Inferior parietal cortex (tissue), 1 donor: Measurements from ENCODE around the gene CTSA.
A peak's percentile ranks its signal among the peaks of the same experiment; 100 is the strongest.
"Not testable (repeated sequence)": the region's sequence is repeated elsewhere in the genome, so short reads cannot be mapped to it uniquely, and the experiment has no call there.

ENCODE experiments used
- DNase-seq: peaks from one replicate; pipeline ENCODE4 v3.0.0-alpha.2; 2016; ENCODE audit errors: extremely low spot score

Gene CTSA

DNA sequence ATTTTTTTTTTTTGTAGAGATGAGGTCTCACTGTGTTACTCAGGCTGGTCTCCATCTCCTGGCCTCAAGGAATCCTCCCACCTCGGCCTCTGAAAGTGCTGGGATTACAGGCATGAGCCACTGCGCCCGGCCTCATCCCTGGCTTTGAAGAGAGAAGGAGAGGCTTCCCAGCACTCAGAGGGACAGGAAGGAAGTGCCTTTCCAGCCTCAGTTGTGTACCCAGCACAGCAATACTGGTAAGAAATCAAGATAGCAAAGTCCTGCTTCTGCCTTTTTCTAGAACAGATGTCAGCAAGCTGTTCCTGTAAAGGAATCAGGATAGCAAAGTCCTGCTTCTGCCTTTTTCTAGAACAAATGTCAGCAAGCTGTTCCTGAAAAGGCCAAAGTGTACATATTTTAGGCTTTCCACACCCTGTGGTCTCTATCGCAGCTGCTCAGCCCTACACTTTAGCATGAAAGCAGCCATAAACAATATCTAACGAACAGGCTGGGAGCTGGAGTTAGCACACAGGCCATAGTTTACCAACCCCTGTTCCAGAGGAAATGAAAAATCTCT, 27.1 kb downstream of the CTSA start:
- no peak for DNase-seq

DNA sequence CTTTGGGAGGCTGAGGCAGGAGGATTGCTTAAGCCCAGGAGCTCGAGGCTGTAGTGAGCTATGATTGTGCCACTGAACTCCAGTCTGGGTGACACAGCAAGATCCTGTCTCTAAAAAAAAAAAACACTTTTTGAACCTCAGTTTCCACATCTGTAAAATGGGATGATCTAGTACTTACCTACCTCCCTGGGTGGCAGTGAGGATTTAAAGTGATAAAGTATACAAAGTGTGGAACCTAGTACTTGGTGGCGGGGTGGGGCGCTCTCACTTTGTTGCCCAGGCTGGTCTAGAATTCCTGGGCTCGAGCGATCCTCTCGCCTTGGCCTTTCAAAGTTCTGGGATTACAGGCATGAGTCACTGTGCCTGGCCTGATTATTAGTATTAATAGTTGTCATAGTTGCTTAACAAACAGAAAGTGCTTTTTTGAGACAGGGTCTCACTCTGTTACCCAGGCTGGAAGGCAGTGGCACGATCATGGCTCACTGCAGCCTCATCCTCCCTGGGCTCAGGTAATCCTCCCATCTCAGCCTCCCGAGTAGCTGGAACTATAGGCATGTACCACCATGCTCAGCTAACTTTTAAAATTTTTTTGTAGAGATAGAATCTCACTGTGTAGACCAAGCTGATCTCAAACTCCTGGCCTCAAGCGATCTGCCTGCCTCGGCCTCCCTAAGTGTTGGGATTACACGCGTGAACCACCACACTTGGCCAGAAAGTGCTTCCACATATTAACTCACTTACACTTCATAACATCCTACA, 27.8 kb downstream of the CTSA start:
- DNase-seq: no peak

DNA sequence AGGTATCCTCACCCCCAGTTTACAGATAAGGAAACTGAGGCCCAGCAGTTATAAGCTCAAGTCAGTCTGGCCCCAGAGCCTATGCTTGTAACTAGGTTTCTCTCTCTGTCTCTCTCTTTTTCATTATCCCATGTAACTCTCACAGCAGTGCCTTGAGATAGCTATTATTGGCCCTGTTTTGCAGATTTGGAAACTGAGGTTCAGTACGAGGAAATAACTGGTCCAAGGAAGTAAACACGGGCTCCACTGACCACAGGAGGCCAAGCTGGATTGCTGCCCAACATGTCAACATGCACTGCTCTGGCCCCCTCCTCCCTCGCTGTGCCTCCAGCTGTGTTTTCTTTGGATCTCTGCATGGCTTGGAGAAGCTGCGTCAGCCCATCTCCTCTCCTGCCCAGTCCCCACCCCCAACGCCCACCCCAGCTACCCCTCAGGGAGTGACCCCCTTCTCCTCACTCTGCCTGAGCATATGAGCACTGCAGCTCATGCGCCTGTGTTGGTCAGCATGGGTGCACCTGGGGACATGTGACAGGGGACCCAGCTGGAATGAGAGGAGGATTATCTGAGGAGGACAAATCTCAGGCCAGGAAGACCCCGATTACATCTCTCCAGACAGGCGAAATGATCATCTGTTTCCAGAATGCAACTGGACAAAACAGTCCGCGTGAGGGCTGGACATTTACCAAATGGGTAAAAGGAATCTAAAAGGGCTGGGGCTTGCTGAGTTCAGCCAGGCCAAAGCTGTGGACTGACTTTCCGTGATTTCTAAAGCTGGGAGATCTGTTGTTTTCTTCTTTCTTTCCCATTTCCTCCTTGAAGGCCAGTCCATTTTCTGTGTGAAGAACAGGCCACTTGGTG, 28.6 kb downstream of the CTSA start:
- DNase-seq: no peak

DNA sequence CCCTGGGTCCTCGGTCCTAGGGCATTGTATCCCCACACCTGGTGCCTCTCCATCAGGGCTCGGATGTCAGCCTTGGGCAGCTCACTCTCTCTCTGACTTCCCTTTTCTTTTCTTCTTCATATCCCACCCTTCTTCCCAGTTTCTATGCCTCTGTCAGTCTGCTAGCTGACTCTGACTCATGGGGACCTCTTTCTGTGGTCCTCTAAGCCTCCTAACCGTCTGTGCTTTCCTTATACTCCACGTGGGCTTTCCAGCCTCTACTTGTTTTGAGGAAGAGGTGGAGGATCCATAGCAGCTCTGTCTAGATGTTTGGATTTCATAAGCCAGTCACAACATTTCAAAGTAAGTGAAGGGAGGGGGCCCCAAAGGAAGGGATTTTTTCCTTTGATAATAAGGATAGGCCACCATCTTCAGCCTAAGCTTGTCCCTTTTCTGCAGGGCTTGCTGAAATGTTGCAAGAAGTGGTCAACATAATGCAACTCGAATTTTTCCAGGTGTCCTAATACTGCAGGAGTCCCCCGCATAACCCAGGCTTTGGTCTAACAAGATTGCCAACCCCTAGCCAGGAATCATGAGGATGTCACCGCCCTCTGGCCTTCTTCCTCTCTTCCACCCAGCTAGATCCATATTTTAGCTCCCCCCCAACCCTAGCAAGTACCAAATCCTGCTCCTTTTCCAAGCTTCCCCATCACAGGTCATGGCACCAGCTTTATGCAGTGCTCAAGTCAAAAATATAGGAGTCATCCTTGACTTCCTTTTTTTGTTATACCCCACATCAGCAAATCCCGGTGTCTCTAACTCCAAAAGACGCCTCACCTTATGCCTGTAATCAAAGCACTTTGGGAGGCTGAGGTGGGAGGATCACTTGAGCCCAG, 29.6 kb downstream of the CTSA start:
- DNase-seq: no peak

DNA sequence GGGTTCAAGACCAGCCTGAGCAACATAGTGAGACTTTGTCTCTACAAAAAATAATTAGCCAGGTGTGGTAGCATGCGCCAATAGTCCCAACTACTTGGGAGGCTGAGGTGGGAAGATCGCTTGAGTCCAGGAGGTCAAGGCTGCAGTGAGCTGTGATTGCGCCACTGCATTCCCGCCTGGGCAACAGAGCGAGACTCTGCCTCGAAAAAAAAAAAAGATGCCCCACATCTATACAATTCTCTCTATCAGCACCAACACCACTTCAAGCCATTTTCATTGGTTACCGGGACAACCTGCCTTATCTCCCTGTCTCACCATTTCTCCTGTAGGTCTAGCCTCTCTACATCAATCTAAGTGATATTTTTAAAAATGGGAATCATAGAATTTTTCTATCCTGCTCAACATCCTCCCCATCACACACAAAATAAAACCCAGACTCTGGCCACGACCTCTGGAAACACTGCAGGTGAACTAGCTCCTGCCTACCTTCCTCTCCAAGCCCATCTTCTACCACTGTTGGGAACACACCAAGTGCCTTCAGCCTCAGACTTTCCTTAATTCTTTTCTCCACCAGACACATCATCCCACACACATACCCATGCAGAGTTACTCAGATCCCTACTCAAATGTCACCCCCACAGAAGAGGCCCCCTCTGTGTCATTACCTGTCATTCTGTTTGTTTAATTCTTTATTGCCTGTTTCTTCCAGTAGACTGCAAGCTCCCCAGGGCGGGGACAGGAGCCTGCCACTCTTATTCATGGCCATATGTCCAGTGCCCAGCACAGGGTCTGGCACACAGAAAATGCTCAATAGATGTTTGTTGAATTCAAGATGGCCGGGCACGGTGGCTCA, 30.4 kb downstream of the CTSA start:
- DNase-seq: no peak

DNA sequence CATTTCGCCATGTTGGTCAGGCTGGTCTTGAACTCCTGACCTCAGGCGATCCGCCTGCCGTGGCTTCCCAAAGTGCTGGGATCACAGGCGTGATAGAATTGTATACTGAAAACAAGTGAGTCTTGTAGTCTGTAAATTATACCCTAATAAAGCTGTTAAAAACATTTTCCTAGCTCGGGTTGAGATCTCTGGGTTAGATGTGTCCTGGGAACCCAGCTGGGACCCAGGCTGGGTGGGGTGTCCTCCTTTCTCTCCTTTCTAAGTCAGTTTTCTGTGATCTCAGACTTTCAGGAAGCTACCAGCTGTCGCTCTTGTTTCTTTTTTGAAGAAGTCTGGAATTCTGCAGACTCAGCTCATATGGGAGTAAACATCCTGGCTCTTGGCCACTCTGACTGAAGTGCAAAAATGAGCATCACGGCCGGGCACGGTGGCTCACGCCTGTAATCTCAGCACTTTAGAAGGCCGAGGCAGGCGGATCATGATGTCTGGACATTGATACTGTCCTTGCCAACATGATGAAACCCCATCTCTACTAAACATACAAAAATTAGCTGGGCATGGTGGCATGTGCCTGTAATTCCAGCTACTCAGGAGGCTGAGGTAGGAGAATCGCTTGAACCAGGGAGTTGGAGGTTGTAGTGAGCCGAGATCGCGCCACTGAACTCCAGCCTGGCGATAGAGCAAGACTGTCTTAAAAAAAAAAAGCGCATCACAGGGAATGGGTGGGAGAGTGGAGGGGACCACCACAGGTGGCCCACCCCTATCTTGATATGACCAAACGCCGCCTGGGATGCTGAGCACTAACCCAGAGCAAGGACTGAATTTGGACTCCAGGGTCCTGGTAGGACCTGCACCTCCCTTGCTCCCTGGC, 33.5 kb downstream of the CTSA start:
- peak; percentile 39 for DNase-seq

DNA sequence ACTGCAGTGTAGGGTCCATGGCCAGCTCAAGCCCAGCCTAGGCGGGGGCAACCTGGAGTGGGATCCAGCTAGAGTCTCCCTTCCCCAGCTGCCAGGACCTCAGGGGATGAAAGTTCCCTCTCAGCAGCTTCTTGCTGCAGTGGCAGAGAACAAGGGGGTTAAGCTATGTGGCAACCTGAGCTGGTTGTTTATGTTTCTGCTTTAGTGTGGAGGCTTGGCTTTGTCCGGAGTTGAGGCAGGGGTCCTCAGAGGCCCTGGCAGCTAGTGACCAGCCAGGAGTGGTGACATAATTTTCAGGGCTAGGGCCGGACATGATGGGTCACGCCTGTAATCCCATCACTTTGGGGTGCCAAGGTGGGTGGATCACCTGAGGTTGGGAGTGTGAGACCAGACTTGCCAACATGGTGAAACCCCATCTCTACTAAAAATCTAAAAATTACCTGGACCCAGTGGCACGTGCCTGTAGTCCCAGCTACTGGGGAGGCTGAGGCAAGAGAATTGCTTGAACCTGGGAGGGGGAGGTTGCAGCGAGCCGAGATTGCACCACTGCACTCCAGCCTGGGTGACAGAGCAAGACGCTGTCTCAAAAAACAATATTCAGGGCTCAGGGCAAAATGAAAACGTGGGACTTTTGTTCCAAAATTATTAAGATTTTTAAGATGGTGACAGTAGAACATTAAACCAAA, 34.8 kb downstream of the CTSA start:
- no peak for DNase-seq

DNA sequence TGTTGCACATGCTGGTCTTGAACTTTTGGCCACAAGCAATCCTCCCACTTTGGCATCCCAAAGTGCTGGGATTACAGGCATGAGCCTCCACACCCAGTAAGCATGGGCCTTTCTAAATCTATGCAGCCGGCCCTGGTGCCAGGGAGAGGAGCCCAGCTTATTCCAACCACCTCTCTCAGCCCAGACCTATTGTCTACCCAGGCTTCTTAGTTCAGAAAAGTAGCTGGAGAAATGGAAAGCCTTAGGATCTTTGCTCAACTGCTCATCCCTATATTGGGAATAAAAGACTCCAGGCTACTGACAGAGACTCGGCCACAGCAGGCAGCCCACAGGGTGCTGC, 35.6 kb downstream of the CTSA start:
- no peak for DNase-seq

DNA sequence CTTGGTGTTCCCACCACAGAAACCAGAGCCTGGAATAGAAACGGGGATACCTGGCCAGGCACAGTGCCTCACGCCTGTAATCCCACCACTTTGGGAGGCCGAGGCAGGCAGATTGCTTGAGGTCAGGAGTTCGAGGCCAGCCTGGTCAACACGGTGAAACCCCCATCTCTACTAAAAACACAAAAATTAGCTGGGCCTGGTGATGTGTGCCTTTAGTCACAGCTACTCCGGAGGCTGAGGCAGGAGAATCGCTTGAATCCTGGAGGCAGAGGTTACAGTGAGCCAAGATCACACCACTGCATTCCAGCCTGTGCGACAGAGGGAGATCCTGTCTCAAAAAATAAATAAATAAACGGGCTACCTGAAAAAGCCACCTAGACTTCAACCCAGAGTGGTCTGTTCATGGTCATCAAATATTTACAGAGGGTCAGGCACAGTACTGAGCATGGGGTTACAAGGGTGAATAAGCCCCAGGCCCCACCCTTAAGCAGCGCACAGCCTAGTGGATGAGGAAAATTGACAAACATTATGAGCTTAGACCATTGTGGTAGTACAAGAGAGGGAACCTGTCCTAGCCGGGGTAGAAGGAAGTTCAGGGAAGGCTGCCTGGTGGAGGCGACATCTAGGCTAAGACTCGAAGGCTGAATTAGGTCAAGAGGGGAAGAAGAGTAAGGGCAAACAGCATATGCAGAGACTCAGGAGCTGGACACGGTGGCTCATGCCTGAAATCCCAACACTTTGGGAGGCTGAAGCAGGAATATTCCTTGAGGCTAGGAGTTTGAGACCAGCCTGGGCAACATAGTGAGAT, 36.1 kb downstream of the CTSA start:
- no peak for DNase-seq

DNA sequence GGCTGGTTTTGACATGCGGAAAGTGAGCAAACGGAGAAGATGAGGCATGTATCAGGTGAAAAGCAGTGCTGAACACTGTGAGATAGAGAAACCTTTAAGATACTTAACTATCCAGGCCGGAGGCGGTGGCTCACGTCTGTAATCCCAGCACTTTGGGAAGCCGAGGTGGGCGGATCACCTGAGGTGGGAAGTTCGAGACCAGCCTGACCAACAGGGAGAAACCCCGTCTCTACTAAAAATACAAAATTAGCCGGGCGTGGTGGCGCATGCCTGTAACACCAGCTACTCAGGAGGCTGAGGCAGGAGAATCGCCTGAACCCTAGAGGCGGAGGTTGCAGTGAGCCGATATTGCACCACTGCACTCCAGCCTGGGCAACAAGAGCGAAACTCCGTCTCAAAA, 40.5 kb downstream of the CTSA start:
- DNase-seq: not testable (repeated sequence)

DNA sequence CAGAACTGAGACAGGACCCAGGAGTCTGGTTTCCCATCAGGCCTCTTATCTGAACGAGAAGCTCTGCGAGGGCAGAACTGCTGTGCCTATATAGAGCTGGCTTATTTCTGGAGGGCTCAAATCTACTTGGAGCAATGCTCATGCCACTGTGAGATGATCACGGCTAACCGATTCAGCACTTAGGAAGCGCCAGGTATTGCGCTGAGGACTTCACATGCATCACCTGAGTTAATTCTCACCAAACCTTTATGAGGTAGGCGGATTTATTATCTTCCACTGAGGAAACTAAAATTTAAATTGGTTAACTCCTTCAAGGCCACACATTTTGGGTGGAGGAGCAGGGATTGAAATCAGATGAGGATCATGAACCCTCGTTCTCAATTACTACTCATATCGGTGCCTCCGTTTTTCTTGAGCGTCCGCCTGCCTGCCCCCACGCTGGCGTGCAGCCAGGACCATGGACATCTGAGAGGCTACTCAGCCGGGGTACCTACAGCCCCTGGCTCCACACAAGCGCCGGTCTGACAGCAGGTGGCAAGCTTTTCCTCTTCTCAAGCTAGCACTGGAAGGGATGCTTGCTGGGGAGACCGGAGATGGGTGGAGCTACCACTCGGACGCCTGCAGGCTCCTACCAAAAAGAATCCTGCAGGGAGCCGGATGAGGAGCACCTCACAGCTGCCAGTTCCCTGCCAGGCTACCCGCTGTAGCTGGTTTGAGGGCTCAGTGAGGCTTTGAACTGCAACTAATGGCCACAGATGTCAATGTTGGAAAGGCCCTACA, 42.3 kb downstream of the CTSA start:
- peak; percentile 69 for DNase-seq

DNA sequence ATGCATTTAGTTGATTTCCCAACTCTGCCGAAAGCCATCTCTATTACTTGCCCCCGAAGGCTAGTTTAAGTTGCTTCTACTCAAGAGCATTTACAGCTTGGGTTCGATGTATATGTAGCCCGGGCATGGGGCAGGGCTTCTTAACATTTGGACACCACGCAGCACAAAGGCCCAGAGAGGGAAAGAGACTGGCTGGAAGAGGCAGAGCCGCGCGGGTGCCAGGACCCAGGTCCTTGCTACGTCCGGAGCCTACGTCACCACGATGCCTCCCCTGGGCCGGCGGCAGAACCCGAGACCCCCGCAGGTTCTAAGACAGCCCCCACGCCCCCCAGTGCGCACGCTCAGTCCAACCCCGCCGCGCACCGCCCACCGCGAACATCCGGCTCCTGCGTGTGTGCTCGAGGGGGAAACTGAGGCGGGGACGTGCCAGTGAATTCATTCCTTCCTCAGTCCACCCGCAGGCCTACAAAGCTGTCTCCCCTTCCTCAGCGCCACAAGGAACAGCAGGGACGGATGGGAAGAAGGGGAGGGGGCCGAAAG, 43.0 kb downstream of the CTSA start:
- no peak for DNase-seq

DNA sequence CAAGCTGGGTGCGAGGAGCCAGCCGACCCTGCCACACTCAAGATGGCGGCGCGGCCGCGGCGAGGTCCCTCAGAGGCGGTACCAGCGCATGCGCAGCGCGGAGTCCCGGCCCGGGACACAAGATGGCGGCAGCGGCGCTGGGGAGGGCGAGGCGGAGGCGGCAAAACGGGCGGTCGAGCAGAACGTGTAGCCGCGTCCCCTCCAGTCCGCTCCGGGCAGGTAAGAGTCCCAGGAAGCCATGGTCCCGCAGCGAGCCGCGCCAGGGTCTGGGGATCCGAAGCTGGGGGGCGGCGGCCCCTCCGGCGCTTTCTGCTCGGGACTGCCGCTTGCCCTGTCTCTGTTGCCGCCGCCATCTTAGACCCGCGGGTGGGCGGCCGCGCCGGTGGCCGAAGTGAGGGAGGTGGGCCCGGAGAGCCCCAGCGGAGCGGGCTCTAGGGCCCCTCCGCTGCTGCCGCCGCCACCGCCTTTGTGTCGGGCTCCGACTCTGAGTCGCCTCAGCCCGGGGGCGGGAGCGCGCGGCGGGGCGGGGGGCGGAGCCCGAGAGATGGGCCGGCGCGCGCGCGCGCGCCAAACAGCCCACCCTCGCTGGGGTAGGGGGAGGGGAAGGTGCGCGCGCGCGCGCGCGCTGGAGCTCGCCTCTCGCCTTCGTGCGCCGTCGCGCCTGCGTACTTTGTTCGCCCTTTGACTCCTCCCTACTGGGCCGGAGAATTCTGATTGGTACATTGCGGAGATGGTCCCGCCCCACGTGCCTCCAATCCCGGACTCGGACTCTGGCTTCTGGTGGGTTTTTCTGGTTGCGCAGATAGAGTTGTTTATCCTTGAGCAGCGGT, 43.7 kb downstream of the CTSA start, which contains the start of gene PCIF1:
PCIF1 (plus strand) TSS at position 98 of the 830 bp plus-strand sequence. CDS start 4,317 bp downstream, outside the sequence.
- DNase-seq: peak; percentile 99

DNA sequence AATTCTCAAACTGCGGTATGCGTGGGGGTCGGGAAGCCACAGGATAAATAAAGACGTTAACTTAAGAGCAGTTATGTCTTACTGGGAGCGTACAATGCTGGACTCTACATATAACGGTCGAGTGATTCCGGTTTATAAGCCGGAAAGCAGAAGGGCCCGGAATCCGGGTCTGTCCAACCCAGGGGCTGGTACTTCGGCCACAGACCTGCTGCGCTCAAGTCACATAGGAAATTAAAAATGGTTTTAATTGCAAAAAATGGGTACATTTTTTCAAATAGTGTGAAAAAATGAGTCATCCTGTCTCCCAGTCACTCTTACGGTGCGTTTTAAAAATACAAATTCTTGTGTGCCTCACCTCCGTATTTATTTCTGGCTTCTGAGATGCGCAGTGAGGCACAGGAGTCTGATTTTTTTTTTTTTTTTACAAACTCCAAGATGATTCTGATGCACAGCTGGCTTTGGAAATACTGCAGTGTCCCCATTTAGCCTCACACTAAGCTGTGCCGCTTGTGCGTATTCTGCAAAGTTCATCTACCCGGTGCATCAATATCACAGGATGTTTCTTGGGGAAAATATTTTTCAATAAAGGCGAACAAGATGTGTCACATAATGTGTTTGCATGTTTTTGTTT, 44.4 kb downstream of the CTSA start:
- DNase-seq: no peak

DNA sequence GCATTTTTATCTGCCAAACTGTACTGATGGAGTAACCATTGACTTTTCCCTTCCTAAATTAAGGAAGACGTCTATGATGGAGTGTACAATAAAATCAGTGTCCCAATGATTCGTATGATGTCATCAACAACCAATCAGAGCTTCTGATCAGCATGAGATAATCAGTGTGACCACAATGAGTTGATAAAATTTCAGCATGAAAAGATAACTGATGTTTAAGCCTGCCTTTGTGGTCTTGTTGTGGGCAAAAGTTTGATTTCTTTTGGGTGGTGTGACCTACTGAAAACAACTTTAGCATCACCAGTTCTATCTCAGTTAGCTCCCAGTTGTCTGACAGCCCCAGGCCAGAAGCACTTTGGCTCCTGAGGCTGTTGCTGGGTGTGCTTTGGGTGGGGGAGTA, 46.6 kb downstream of the CTSA start:
- no peak for DNase-seq
